ENCODE measurements around the gene RPS6KA5.
"Not testable (repeated sequence)": the region's sequence is repeated elsewhere in the genome, so short reads cannot be mapped to it uniquely, and the experiment has no call there.

The RPS6KA5 gene

GRCh38 chr14:90839024-90839888 lies 221.2 kb downstream of the RPS6KA5 start:
- TF ChIP-seq POLR2AphosphoS5 (IDR thresholded peaks at IDR 0.05; ENCODE audit: low read depth): no peak
- TF ChIP-seq SPI1 (IDR thresholded peaks at IDR 0.05; ENCODE audit: borderline replicate concordance, low read depth): no peak
- TF ChIP-seq CTCF (IDR thresholded peaks at IDR 0.05; ENCODE audit: insufficient read depth, low read length): no peak
- TF ChIP-seq REST (IDR thresholded peaks at IDR 0.05; ENCODE audit: insufficient replicate concordance, low read depth): no peak
- no peak for DNase-seq (ENCODE audit: low read depth in 1 of 2, low spot score in 1 of 2)
- Histone ChIP-seq H3K4me3 (replicated peaks; ENCODE audit: insufficient read depth, low read length) (no peak overlapping the region), H3K27ac (replicated peaks) (no peak overlapping the region), H3K27me3 (ENCODE audit: insufficient read depth, poor library complexity, severe bottlenecking) (no peaks in the 10 kb centered on the region)

GRCh38 chr14:90838531-90838930 lies 221.9 kb downstream of the RPS6KA5 start:
- not testable (repeated sequence) for H3K4me3 ChIP-seq (replicated peaks; ENCODE audit: insufficient read depth, low read length); DNase-seq (ENCODE audit: low read depth in 1 of 2, low spot score in 1 of 2); H3K27ac ChIP-seq (replicated peaks); H3K27me3 ChIP-seq (ENCODE audit: insufficient read depth, poor library complexity, severe bottlenecking)

- TF ChIP-seq GABPA (IDR thresholded peaks at IDR 0.05; ENCODE audit: low read depth) (no peak), POLR2AphosphoS5 (IDR thresholded peaks at IDR 0.05; ENCODE audit: low read depth) (no peak), CTCF (IDR thresholded peaks at IDR 0.05; ENCODE audit: insufficient read depth, low read length) (no peak), SPI1 (IDR thresholded peaks at IDR 0.05; ENCODE audit: borderline replicate concordance, low read depth) (no peak), REST (IDR thresholded peaks at IDR 0.05; ENCODE audit: insufficient replicate concordance, low read depth) (no peak)
- H3K4me3 ChIP-seq (replicated peaks; ENCODE audit: insufficient read depth, low read length): no peak overlapping the region
These were observed 223.1 kb downstream of the RPS6KA5 start for GRCh38 chr14:90837355-90837754.

GRCh38 chr14:90836692-90837063 lies 223.8 kb downstream of the RPS6KA5 start:
- H3K27ac ChIP-seq (replicated peaks): peak overlapping the region; percentile 23; the same call in 1 of the 2 replicates
- no peak for DNase-seq (ENCODE audit: low read depth in 1 of 2, low spot score in 1 of 2)

More at GRCh38 chr14:90837355-90837754, 223.1 kb downstream of the RPS6KA5 start:
- no peak overlapping the region for H3K27ac ChIP-seq (replicated peaks)
- DNase-seq (ENCODE audit: low read depth in 1 of 2, low spot score in 1 of 2): no peak
- H3K27me3 ChIP-seq (ENCODE audit: insufficient read depth, poor library complexity, severe bottlenecking): no peaks in the 10 kb centered on the region

More at GRCh38 chr14:90836692-90837063, 223.8 kb downstream of the RPS6KA5 start:
- TF ChIP-seq GABPA (IDR thresholded peaks at IDR 0.05; ENCODE audit: low read depth) (no peak), SPI1 (IDR thresholded peaks at IDR 0.05; ENCODE audit: borderline replicate concordance, low read depth) (no peak), POLR2AphosphoS5 (IDR thresholded peaks at IDR 0.05; ENCODE audit: low read depth) (peak; percentile 29; the same call in 1 of the 2 replicates), CTCF (IDR thresholded peaks at IDR 0.05; ENCODE audit: insufficient read depth, low read length) (no peak), REST (IDR thresholded peaks at IDR 0.05; ENCODE audit: insufficient replicate concordance, low read depth) (no peak)
- H3K4me3 ChIP-seq (replicated peaks; ENCODE audit: insufficient read depth, low read length): no peak overlapping the region
- no peaks in the 10 kb centered on the region for H3K27me3 ChIP-seq (ENCODE audit: insufficient read depth, poor library complexity, severe bottlenecking)

Data from HL-60 (cell line).